ENCODE data around the gene RPS6KA2. TPM values are rescaled to one million over a fixed set of nuclear protein-coding genes. Genes with fewer than 3 reads are reported as not detected.
A peak's percentile ranks its signal among the peaks of the same experiment; 100 is the strongest.

RPS6KA2 gene
- total RNA-seq, 1 donor from 2014 or later = 166 TPM

GRCh38 chr6:166499350-166500163 is 127.5 kb downstream of the RPS6KA2 start:
- DNase-seq = no peak

- DNase-seq = no peak
These were observed 128.2 kb downstream of the RPS6KA2 start for GRCh38 chr6:166498661-166499349.

GRCh38 chr6:166498228-166498627 is 128.8 kb downstream of the RPS6KA2 start:
- no peak for DNase-seq

GRCh38 chr6:166497087-166497899 is 129.8 kb downstream of the RPS6KA2 start:
- DNase-seq = no peak

- no peak for DNase-seq
These were observed 130.6 kb downstream of the RPS6KA2 start for GRCh38 chr6:166496460-166496859.

- no peak for DNase-seq
These were observed 131.3 kb downstream of the RPS6KA2 start for GRCh38 chr6:166495487-166496314.

GRCh38 chr6:166494757-166495486 is 132.1 kb downstream of the RPS6KA2 start:
- no peak for DNase-seq

- no peak for DNase-seq
These were observed 133.0 kb downstream of the RPS6KA2 start for GRCh38 chr6:166494101-166494441.

GRCh38 chr6:166493427-166494100 is 133.5 kb downstream of the RPS6KA2 start:
- no peak for DNase-seq

- no peak for DNase-seq
These were observed 134.8 kb downstream of the RPS6KA2 start for GRCh38 chr6:166492092-166492741.

GRCh38 chr6:166490671-166491500 is 136.2 kb downstream of the RPS6KA2 start:
- peak; percentile 83 for DNase-seq

- peak; percentile 58 for DNase-seq
These were observed 137.5 kb downstream of the RPS6KA2 start for GRCh38 chr6:166489301-166490155.

- DNase-seq = no peak
These were observed 138.3 kb downstream of the RPS6KA2 start for GRCh38 chr6:166488701-166489100.

GRCh38 chr6:166488076-166488685 is 138.9 kb downstream of the RPS6KA2 start:
- DNase-seq = peak; percentile 99

GRCh38 chr6:166487148-166487547 is 139.9 kb downstream of the RPS6KA2 start:
- no peak for DNase-seq

- DNase-seq = no peak
These were observed 140.5 kb downstream of the RPS6KA2 start for GRCh38 chr6:166486536-166486880.

- DNase-seq = no peak
These were observed 141.2 kb downstream of the RPS6KA2 start for GRCh38 chr6:166485651-166486535.

Data from dermis blood vessel endothelial cell (primary cell).